NCI-H2227 (cell line): Measurements from ENCODE around the gene PTH1R.
"Not testable (repeated sequence)": the region's sequence is repeated elsewhere in the genome, so short reads cannot be mapped to it uniquely, and the experiment has no call there.

Experiments used
- DNase-seq: peaks from one replicate; lab custom pipeline; 2025; ENCODE audit not compliant: unreplicated experiment; lab: John Stamatoyannopoulos, UW

Gene PTH1R

GRCh38 chr3:46910166-46910760 is 32.7 kb downstream of the PTH1R start:
- no peak for DNase-seq

- DNase-seq: not testable (repeated sequence)
These were observed 33.4 kb downstream of the PTH1R start for GRCh38 chr3:46910914-46911313.

- no peak for DNase-seq
These were observed 35.5 kb downstream of the PTH1R start for GRCh38 chr3:46912986-46913385.

- peak; percentile 62 for DNase-seq
These were observed 36.1 kb downstream of the PTH1R start for GRCh38 chr3:46913644-46914043.

DNA sequence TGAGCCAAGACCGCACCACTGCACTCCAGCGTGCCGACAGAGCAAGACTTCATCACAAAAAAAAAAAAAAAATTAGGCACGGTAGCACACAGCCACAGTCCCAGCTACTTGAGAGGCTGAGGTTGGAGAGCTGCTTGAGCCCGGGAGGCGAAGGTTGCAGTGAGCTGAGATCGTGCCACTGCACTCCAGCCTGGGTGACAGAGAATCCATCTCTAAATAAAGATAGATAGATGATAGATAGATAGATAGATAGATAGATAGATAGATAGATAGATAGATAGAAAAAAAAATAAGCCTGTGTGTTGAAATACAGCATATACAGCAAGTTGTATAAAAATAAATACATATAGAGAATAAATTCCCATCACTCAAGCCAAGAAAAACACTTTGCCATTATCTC is 37.3 kb downstream of the PTH1R start:
- no peak for DNase-seq

- no peak for DNase-seq
These were observed 37.8 kb downstream of the PTH1R start for GRCh38 chr3:46915297-46915822.

DNA sequence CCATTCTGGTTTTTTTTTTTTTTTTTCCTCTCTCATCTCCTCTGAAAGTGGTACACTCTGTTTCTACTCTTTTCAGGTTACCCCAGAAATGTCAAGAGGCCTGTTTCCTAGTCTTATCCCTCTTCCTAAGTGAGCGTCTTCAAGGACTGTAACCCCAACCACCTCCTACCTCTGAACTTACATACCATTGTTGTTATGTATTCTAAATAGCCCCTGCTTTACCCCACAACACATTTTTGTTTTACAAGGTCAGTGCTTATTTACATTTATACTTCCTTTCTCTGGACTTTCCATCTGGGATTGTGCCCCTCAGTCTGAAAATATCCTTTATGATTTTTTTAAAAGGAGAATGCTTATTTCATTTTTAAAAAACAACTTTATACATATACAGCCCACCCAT is 38.8 kb downstream of the PTH1R start:
- no peak for DNase-seq

DNA sequence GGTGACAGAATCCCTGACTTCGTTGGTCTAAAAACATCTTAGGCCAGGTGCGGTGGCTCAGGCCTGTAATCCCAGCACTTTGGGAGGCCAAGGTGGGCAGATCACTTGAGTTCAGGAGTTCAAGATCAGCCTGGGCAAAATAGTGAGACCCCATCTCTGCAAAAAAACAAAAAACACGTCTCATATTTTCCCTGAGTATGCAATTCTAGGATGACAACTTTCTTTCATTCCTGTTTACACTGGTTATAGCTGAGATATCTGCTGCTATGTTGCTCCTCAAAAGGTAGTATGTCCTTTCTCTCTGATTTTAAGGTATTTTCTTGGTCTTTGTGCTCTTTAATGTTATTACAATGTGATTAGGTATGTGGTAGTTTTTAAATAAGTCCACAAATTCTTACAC is 39.3 kb downstream of the PTH1R start:
- no peak for DNase-seq

DNA sequence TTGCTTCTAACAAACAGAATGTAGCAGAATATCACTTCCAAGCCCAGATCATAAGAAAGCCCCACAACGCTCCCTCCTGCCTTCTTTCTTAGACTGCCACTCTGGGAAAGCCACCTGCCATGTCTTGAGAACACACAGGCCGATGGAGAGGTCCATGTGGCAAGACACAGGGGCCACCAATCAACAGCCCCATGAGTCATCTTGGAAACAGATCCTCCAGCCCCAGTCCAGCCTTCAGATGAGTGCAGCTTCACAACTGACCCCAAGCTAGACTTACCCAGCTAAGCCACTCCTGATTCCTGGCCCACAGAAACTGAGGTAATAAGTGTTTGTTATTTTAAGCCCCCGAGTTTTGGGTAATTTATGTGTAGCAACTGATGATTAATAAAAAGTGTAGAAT is 39.7 kb downstream of the PTH1R start:
- DNase-seq: no peak

DNA sequence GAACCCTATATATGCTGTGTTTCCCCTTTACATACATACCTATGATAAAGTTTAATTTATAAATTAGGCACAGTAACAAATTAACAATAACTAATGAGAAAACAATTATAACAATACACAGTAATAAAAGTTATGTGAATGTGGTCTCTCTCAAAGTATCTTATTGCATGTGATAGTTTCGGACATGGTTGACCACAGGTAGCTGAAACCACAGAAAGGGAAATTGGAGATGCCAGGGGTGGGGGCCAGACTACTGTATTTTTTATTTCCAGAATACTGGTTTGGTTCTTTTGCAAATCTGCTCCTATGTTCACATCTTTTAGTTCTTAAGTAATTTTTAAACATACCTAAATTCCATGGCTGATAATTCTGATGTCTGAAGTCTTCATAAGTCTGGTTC is 40.7 kb downstream of the PTH1R start:
- DNase-seq: no peak

DNA sequence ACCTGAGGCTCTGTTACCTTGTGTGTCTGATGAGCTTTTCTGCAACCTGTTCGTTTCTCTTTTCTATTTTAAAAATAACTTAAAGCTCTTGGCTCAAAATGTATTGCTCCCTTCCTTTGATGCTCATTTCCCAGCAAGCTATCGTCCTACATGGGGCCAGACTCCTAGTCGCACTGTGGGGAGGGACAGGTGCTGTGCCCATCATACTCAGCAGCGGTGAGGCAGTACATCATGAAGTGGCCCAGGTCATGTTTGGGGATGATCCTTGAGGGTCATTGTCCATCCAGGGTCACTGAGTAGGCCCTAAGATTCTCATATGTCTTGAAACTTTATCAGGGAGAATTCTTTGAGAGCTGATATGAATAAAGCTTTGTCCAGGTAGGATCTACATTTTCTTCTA is 41.1 kb downstream of the PTH1R start:
- no peak for DNase-seq

DNA sequence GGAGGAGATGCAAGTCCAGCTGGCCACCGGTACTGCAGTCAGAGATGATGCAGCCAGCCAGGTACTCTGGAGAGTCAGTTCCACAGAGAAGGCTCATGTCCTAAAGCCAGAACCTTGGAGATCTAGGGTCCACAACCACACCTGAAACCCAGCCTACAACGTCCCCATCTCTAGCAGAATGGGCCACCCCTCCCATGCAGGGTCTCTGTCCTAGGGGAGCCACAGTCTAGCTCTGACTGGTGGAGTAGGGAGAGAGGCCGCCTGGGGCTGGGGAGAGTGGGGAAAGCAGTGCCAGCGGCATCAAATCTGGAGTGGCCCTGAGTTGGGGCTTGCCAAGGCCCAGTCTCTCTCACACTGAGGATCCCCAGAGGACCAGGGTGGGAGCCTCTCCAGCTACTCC is 43.5 kb downstream of the PTH1R start:
- no peak for DNase-seq

- DNase-seq: no peak
These were observed 44.4 kb downstream of the PTH1R start for GRCh38 chr3:46921871-46922271.

DNA sequence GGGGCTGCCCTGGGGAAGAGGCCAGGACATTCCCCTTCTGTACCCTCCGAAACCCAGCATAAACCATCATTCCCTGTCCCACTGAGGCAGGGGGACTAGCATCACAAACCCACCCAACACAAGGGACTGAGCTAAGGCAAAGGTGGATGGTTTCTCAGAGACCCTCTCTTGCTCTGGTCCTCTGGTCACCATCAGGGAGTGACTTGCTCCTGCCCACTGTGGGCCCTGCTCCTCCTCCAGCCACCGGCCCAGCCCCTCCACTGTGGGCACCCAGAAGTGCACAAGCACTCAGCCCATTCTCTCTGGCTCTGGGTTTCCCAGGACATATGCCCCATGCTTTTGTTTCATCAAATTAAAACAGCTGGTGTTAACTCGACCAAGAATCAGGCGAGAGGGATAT is 44.9 kb downstream of the PTH1R start:
- DNase-seq: no peak

GRCh38 chr3:46922871-46923558 is 45.5 kb downstream of the PTH1R start:
- DNase-seq: no peak

- no peak for DNase-seq
These were observed 46.2 kb downstream of the PTH1R start for GRCh38 chr3:46923559-46924350.

GRCh38 chr3:46924921-46925584 is 47.5 kb downstream of the PTH1R start:
- DNase-seq: no peak

DNA sequence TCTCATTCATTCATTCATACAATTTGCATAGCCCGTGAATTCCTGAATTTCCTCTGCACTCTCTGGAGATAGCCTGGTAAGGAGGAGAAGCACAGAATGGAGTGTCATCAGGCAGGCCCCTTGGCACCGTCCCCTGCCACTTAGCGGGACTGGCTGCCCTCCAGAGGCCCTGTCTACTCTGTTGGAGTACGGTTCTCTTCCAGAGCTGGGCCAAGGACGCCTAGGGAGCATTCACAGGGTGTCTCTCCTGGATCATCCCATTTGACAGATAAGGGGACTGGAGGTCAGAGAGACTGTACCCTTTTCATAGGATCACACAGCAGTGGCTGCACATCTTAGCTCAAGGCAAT is 48.0 kb downstream of the PTH1R start:
- no peak for DNase-seq

GRCh38 chr3:46926039-46926438 is 48.5 kb downstream of the PTH1R start:
- no peak for DNase-seq

DNA sequence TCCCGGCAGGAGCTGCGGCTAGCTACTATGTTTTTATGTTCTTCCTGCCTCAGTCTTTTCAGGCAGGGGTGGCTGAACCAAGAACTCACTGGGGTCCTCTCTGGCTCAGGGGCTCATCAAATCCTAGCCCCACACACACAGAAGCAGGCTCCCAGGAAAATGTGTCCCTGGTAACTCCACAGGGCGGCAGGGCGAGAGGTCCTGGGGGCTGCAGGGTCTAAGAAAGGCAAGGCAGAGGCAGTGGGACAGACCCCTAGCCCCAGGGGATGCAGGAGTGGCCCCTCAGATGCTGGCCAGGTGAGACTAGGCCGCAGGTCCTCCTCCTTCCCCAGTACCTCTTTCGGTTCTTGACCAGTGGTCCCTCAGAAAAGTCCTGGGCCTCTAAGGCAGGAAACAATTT is 48.9 kb downstream of the PTH1R start:
- no peak for DNase-seq

GRCh38 chr3:46926871-46927717 is 49.6 kb downstream of the PTH1R start:
- DNase-seq: no peak
